Activated CD4-positive, alpha-beta T cell treated with anti-CD3 and anti-CD28 coated beads, Interleukin-2, amount 10 ng/mL, durations not matched to agents 7 days and 5 days (primary cell): ENCODE results near the gene UBE2M. TPM values are rescaled to one million over a fixed set of nuclear protein-coding genes. Genes with fewer than 3 reads are reported as not detected.
"Not testable (repeated sequence)": the region's sequence is repeated elsewhere in the genome, so short reads cannot be mapped to it uniquely, and the experiment has no call there.

Experiments used
- CTCF ChIA-PET: fragments of 350-600 bp; sonication (Branson Sonifier 250); formaldehyde crosslinking; loops from one replicate; lab custom pipeline; 2021; ENCODE audit warnings: antibody characterized with exemption; lab: Charles Lee
- POLR2A ChIA-PET: fragments of 350-600 bp; sonication (Branson Sonifier 250); formaldehyde crosslinking; loops from one replicate; lab custom pipeline; 2021; ENCODE audit warnings: antibody characterized with exemption; lab: Charles Lee
- DNase-seq: peaks from one replicate; pipeline ENCODE4 v3.0.0-alpha.2; 2020
- H3K27ac Mint-ChIP-seq: one replicate; pipeline ENCODE4 v1.8.0; 2021; ENCODE audit warnings: mild to moderate bottlenecking, moderate library complexity, mixed read lengths
- H3K27me3 Mint-ChIP-seq: one replicate; pipeline ENCODE4 v1.8.0; 2021; ENCODE audit warnings: mixed read lengths
- H3K36me3 Mint-ChIP-seq: one replicate; pipeline ENCODE4 v1.8.0; 2021; ENCODE audit warnings: low read depth, mixed read lengths
- H3K4me1 Mint-ChIP-seq: one replicate; pipeline ENCODE4 v1.8.0; 2021; ENCODE audit warnings: mixed read lengths
- H3K4me3 Mint-ChIP-seq: one replicate; pipeline ENCODE4 v1.8.0; 2021; ENCODE audit warnings: mild to moderate bottlenecking, moderate library complexity, mixed read lengths
- H3K9me3 Mint-ChIP-seq: one replicate; pipeline ENCODE4 v1.8.0; 2021; ENCODE audit warnings: mixed read lengths
- total RNA-seq, 2 experiments: library from RNA; stranded (reverse); gene quantifications; one replicate each; pipeline ENCODE4 v1.2.3, GENCODE V29; 2021

UBE2M gene
- 10 to 100 TPM; 82.8 to 96.0 TPM for total RNA-seq

DNA sequence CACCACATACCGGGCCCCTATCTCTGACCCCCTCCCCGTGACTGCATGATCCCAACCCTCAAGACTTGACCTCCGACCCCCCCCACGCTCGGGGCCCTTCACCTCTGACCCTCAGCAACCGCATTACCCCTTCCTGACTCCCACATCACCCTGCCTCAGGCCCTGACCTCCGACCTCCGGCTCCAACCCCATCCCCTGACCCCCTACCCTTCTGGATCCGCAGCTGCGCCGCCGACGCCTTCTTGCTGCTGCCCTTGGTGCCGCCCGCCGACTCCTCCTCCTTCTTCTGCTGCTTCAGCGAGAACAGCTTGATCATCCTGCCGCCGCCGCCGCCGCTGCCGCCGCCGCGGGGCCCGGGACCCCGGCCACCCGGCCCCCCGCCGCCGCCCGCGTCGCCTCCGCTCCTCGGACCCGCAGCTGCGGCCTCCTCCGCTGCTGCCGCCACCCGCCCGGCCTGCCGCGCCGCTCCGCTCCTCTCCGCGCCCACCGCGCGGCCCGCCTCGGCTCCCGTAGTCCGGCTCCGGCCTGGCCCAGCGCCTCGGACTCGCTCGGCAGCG, at the start of gene UBE2M:
Gene UBE2M (minus strand): TSS at position 546 of the 557 bp plus-strand sequence. CDS start 230 bp downstream, at position 316.
- POLR2A ChIA-PET = no interaction called here

DNA sequence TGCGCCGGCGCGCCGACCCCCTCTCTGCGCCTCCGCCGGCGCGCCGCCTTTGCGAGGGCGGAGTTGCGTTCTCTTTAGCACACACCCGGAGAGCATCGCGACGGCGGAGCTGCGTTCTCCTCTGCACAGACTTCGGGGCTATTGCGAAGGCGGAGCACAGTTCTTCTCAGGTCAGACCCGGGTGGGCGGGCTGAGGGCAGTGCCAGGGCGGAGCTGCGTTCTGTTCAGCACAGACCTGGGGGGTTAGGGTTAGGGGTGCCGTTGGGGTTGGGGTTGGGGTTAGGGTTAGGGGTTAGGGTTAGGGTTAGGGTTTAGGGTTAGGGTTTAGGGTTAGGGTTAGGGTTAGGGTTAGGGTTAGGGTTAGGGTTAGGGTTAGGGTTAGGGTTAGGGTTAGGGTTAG, 48.8 kb upstream of the UBE2M start:
- H3K9me3 Mint-ChIP-seq, DNase-seq, H3K27me3 Mint-ChIP-seq, H3K36me3 Mint-ChIP-seq, H3K27ac Mint-ChIP-seq, H3K4me1 Mint-ChIP-seq, CTCF ChIA-PET, H3K4me3 Mint-ChIP-seq, POLR2A ChIA-PET: not testable (repeated sequence)

More for the DNA sequence above, at the start of gene UBE2M:
- peak; percentile 69 for DNase-seq
- H3K27ac Mint-ChIP-seq = peak within 1 kb of the TSS; percentile 99
- CTCF ChIA-PET = interaction anchor here (1.1 to 1.7 kb wide), 2 partner anchors 11 to 38 kb away, joined by 3 to 5 read pairs; partner anchors contain the start of gene ZBTB45
- H3K27me3 Mint-ChIP-seq = no peaks in the 10 kb centered on the region
- peaks cover 69% of the 10 kb centered on the region for H3K4me1 Mint-ChIP-seq
- H3K4me3 Mint-ChIP-seq = peak within 1 kb of the TSS; percentile 90
- no peaks in the 10 kb centered on the region for H3K9me3 Mint-ChIP-seq
- peaks cover 44% of the 10 kb centered on the region for H3K36me3 Mint-ChIP-seq

DNA sequence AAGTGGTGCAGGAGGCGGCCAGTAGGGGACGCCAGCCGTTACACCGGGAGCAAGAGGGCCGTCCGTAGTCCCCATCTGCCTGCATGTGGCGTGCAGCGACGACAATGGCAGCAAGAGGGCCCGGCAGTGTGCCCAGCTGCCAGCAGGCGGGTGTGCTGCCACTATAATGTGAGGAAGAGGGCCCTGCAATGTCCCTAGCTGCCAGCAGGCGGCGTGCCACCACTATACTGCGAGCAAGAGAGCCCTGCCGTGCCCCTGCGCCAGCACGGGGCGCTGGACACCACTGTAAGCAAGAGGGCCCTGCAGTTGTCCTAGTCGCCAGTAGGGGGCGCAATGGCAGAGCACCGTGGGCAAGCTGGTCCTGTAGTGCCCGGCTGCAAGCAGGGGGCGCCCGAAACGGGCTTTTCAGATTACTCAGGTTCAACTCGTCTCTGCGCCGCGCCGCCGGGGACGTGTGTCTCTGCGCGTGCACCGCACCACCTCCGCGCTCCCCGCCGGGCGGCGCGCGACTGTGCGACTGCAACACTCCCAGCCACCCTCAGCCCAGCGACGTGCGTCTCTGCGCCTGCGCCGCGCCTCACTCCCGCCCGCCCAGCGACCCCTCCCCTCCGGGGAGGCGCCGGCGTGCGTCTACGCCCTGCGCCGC, 48.0 kb upstream of the UBE2M start:
- POLR2A ChIA-PET = not testable (repeated sequence)

DNA sequence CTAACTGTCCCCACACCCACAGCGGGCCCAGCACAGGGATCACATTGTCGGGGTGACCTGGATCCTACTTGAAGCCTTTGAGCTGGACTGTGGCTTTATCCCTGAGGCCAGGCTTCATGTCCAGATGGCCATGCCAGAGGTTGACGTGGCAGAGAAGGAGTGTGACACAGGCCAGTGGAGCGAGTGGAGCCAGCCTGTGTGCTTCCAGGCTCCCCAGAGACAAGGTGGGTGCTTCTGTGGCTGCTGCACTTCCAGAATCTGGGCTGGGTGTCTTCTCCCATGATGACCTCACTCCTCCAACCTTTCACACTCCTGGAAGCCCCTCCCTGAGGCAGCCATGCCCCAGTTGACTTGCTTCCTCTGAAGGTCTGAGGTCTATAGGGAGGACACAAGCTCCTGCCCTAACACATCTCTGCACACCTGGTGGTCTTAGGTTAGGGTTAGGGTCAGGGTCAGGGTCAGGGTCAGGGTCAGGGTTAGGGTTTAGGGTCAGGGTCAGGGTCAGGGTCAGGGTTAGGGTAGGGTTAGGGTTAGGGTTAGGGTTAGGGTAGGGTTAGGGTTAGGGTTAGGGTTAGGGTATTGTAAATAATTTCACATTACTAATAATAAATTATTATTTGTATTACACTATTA, 27.8 kb upstream of the UBE2M start:
- DNase-seq = no peak
- no peaks in the 10 kb centered on the region for H3K27me3 Mint-ChIP-seq
- H3K27ac Mint-ChIP-seq = no peak overlapping the region
- POLR2A ChIA-PET = no interaction called here
- H3K4me1 Mint-ChIP-seq = peaks cover 3% of the 10 kb centered on the region
- CTCF ChIA-PET = no interaction called here
- H3K9me3 Mint-ChIP-seq = no peaks in the 10 kb centered on the region
- no peak overlapping the region for H3K4me3 Mint-ChIP-seq
- H3K36me3 Mint-ChIP-seq = peaks cover 9% of the 10 kb centered on the region

More for the DNA sequence above, 48.0 kb upstream of the UBE2M start:
- CTCF ChIA-PET, H3K27ac Mint-ChIP-seq, H3K27me3 Mint-ChIP-seq, H3K4me3 Mint-ChIP-seq, H3K9me3 Mint-ChIP-seq, H3K36me3 Mint-ChIP-seq, H3K4me1 Mint-ChIP-seq: not testable (repeated sequence)
- peak; percentile 6 for DNase-seq

DNA sequence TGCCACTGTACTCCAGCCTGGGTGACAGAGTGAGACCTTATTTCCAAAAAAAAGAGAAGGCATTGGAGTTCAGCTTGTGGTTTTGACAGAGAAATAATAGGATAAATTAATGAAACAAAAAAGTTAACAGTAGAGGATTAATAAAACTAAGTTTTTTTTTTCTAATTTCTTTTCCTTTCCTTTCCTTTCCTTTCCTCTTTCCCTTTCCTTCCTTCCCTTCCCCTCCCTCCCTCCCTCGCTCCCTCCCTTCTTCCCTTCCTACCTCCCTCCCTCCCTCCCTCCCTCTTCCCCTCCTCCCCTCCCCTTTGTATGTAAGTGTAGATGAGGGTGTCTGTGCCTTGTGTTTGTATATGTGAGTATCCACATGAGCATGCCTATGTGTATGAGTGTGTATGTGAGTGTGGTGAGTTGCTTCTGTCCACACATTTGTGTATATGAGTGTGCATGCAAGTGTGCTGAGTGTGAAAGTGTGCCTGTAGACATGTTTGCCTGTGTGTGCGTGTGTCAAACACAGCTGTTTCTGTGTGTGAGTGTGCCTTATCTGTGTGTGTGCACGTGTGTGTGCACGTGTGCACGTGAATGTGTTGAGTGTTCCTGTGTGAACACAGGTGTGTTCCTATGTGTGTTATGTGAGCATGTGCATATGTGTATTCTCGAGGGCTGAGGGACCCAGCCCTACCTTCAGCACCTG, 27.2 kb upstream of the UBE2M start:
- no peaks in the 10 kb centered on the region for H3K9me3 Mint-ChIP-seq
- POLR2A ChIA-PET = no interaction called here
- peaks cover 9% of the 10 kb centered on the region for H3K4me1 Mint-ChIP-seq
- H3K36me3 Mint-ChIP-seq = peaks cover 11% of the 10 kb centered on the region
- CTCF ChIA-PET = no interaction called here
- no peaks in the 10 kb centered on the region for H3K27me3 Mint-ChIP-seq
- no peak for DNase-seq
- no peak overlapping the region for H3K4me3 Mint-ChIP-seq
- no peak overlapping the region for H3K27ac Mint-ChIP-seq

DNA sequence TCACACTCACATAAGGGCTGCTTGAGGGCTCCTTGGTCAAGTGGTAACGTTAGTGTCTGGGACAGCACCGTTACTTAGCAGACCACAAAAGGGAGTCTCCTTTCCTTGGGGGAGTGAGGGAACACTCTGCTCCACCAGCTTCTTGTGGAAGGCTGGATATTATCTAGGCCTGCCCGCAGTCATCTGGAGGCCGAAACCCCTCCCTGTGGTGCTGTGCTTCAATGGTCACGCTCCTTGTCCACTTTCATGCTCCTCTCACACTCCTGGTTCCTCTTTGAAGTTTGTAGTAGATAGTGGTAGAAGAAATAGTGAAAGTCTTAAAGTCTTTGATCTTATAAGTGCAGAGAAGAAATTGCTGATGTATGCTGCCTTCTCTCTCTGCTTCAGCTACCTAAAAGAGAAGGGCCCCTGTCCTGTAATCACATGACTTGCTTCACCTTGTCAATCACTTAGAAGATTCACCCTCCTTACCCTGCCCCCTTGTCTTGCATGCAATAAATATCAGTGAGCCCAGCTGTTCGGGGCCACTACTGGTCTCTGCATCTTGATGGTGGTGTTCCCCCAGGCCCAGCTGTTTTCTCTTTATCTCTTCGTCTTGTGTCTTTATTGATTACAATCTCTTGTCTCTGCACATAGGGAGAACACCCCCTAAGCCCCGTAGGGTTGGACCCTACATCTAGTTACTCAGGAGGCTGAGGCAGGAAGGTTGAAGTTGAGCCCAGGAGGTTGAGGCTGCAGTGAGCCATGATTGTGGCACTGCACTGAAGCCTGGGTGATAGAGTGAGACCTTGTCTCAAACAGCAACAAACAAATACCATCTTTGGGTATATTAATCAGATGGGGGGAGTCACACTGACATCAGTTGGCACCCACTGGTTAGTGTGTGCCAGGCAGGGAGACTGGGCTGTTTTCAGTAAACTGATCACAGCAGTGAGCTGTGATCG, 26.4 kb upstream of the UBE2M start:
- Mint-ChIP-seq H3K27me3 (no peaks in the 10 kb centered on the region), H3K27ac (no peak overlapping the region), H3K4me3 (no peak overlapping the region), H3K4me1 (peaks cover 9% of the 10 kb centered on the region), H3K36me3 (peaks cover 11% of the 10 kb centered on the region), H3K9me3 (no peaks in the 10 kb centered on the region)
- ChIA-PET CTCF (no interaction called here), POLR2A (no interaction called here)
- no peak for DNase-seq

DNA sequence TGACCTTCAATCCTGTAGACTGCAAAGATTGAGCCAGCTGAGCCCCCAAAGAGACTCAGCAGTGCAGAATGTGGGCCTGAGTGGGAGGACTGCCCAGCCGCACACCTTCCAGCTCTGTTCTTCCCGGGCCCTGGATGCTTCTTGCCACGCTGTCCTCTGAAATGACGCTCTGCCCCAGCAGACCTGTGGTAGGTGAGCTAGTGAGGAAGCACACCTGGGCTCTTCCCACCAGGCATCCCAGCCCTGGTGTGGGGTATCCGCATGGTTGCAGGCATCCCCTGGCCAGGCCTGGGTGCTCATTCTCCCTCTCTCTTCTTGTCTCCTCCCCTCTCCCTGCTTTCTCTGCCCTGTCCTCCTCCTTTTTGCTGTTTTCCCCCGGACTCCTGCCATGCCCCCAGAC, 24.6 kb upstream of the UBE2M start:
- H3K4me3 Mint-ChIP-seq = no peak overlapping the region
- DNase-seq = no peak
- peaks cover 18% of the 10 kb centered on the region for H3K4me1 Mint-ChIP-seq
- H3K36me3 Mint-ChIP-seq = peaks cover 11% of the 10 kb centered on the region
- POLR2A ChIA-PET = no interaction called here
- CTCF ChIA-PET = no interaction called here
- H3K27me3 Mint-ChIP-seq = no peaks in the 10 kb centered on the region
- no peaks in the 10 kb centered on the region for H3K9me3 Mint-ChIP-seq
- H3K27ac Mint-ChIP-seq = no peak overlapping the region

DNA sequence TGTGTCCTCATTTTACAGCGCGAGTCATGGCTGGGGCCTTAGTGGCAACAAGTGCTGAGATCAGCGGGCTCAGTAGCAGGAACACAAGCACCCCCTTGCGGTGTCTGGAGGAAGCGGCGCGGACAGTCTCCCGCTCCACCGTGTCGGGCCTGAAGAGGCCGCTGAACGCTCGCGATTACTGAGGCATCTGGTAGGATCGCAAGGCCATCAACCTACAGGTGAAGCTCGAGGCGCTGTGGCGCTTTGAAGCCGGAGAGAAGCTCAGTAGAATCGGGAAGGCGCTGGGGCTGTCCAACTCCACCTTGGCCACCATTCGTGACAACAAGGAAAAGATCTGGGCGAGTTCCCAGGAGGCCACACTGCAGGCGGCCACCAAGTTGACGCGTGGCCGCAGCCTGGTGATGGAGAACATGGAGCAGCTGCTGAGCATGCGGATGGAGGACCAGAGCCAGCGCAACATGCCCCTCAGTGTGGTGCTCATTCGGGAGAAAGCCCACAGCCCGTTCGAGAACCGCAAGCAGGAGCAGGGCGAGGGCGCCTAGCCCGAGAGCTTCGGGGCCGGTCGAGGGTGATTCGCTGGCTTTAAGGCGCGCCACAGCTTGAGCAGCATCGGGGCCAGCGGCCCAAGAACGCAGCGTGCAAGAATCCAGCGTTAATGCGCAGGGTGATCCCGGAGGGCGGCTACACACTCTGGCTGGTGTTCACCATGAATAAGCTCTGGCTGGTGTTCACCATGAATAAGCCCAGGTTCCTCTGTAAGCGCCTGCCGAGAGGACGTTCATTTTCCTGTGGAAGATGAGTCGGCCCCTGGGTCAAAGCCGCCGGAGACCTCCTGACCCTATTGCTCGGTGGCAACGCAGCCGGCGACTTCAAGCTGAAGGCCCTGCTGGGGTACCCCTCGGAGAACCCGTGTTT, 23.1 kb upstream of the UBE2M start:
- Mint-ChIP-seq H3K4me3 (no peak overlapping the region), H3K27ac (peak overlapping the region; percentile 83), H3K9me3 (no peaks in the 10 kb centered on the region), H3K4me1 (peaks cover 25% of the 10 kb centered on the region), H3K27me3 (no peaks in the 10 kb centered on the region), H3K36me3 (peaks cover 11% of the 10 kb centered on the region)
- POLR2A ChIA-PET = no interaction called here
- peak; percentile 94 for DNase-seq
- CTCF ChIA-PET = interaction anchor here (0.6 to 7.4 kb wide), 9 partner anchors 14 to 395 kb away, joined by 3 to 72 read pairs (median 3); partner anchors contain the start of genes CHMP2A, SLC27A5, ZBTB45 and ZNF497

DNA sequence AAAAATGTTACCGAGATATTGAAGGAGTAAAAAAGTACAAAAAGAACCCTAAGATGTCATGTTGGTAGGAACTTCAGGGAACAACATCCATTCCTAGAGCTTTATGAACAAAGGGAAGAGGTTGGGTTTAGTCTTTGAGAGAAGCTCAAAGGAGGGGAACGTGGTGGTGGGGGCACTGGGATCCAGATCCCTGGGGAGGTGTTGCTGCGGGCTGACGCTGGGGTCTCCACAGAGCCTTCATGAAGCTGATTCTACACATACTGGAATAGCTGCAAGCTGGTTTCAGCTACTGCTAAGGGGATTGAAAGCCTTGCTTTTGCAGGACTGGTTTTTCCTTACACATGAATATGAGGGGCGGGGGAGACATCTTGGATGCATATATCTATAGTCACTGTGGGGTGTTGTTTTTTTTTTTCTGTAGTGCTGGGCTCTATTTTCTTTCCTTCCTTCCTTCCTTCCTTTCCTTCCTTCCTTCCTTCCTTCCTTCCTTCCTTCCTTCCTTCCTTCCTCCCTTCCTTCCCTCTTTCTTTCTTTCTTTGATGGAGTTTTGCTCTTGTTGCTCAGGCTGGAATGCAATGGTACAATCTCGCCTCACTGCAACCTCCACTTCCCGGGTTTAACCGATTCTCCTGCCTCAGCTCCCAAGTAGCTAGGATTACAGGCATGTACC, 21.2 kb upstream of the UBE2M start:
- ChIA-PET POLR2A (no interaction called here), CTCF (interaction anchor here (0.6 to 7.4 kb wide), 3 partner anchors 61 to 89 kb away, joined by 3 to 72 read pairs (median 33); partner anchors contain the start of gene ZBTB45)
- Mint-ChIP-seq H3K4me1 (peaks cover 33% of the 10 kb centered on the region), H3K27ac (no peak overlapping the region), H3K4me3 (no peak overlapping the region), H3K9me3 (no peaks in the 10 kb centered on the region), H3K27me3 (no peaks in the 10 kb centered on the region), H3K36me3 (peaks cover 11% of the 10 kb centered on the region)
- no peak for DNase-seq

DNA sequence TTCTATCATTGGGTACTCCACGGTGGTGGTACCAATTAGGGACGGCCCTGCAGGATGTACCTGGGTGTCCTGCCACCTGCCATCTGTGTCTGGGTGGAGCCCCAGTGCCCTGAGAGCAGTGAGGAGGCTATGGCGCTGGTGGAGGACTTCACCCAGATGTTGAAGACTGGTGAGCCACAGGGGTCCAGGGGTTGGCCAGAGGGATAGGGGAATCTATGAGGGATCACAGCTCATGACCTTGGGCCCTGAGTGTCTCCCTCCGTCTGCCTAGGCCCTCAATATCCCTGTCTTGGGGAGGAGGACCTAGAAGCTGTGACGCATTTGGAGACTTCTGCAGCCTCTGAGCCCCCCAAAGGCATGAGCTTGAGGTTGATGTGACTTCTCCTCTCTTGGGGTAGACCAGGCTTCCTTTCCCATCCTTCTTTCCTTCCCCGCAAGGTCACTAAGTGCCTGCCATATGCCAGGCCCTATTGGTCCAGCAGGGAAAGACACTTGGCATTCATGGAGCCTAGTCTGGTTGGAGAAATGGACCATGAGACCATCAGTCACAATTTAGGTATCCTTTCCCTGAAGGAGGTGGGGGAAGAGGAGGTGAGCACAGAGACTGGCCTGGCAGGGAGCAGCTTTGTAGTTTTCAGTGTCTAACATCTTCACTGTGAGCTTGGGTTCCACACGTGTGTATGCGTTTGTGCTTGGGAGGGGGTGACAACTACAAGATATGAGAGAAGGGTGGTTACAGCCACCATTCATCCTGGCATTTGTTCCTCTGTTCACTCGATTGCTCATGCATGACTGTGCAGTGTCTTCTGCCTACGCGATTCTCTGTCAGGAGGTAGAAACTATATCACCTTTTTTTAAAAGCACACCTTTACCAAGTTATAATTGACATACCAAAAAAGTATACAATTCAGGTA, 19.9 kb upstream of the UBE2M start:
- ChIA-PET POLR2A (no interaction called here), CTCF (interaction anchor here (0.6 to 7.4 kb wide), 3 partner anchors 59 to 813 kb away, joined by 3 to 72 read pairs (median 33); partner anchors contain the start of gene ZBTB45)
- Mint-ChIP-seq H3K4me3 (no peak overlapping the region), H3K4me1 (peaks cover 43% of the 10 kb centered on the region), H3K27me3 (no peaks in the 10 kb centered on the region), H3K9me3 (no peaks in the 10 kb centered on the region), H3K36me3 (peaks cover 11% of the 10 kb centered on the region), H3K27ac (no peak overlapping the region)
- no peak for DNase-seq
